Measurements from ENCODE around the gene FSD1. TPM values are rescaled to one million over a fixed set of nuclear protein-coding genes. Genes with fewer than 3 reads are reported as not detected.

FSD1 gene
- total RNA-seq, 1 donor from 2014 or later, result 1.5 TPM

GRCh38 chr19:4324228-4324627, 19.8 kb downstream of the FSD1 start:
- Histone ChIP-seq H3K27me3 (no peaks in the 10 kb centered on the region), H3K4me1 (no peaks in the 10 kb centered on the region), H3K9me3 (no peaks in the 10 kb centered on the region), H3K27ac (no peak overlapping the region), H3K36me3 (no peaks in the 10 kb centered on the region), H3K4me3 (no peak overlapping the region)
- TF ChIP-seq CTCF (IDR thresholded peaks at IDR 0.05), result no peak
- intact Hi-C loops (cut with DNase I), result no loop called here
- DNase-seq (no peak), ATAC-seq (no peak)

DNA sequence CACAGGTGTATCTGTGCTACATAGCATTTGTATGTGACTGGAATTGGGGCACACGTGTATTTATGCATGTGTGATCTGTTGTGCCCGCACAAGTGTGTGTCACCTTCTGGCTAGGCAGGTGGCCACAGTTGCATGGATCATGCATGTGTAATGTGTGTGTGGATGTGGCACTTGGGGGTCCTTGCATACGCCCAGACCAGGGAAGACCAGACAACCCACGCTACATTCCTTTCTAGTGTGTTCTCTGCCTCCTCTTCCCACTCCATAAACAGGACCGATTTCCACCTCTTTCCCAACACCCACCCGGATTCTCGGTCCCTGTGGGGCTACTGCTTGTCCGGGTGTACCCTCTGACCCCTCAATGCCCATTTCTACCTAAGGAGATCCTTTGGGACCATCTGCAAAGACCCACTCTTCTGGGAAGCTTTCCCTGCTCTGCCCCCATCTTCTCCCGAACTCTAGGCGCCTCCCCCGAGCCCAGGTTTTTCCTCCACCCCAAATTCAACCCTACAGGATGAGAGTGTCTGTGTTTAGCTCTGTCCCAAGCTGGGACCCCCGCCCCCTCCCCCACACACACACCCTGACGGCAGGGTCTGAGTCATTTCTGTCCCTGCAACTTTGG, 21.9 kb downstream of the FSD1 start:
- intact Hi-C loops (cut with DNase I), result no loop called here
- no peaks in the 10 kb centered on the region for H3K36me3 ChIP-seq
- H3K9me3 ChIP-seq, result no peaks in the 10 kb centered on the region
- no peaks in the 10 kb centered on the region for H3K4me1 ChIP-seq
- DNase-seq, result no peak
- H3K27ac ChIP-seq, result no peak overlapping the region
- H3K27me3 ChIP-seq, result no peaks in the 10 kb centered on the region
- no peak overlapping the region for H3K4me3 ChIP-seq
- TF ChIP-seq CTCF (IDR thresholded peaks at IDR 0.05), result no peak
- no peak for ATAC-seq

DNA sequence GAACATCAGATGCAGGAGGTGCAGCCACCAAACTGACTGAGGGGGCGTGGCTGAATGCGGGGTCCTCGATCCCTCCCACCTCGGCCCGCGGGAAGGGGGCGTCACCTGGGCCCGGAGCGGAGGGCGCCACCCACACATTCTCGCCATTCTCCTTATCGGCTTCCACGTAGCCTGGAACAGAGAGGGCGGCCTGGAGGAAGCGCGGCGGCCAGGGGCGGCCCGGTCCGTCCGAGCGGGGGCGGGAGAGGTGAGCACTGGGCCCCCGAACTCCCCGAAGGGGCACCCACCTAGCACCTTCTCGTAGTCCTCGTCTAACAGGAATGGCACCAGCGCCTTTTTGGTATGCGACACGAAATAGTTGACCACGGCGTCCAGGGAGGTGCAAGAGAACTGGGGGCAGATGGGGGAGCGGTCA, 22.4 kb downstream of the FSD1 start:
- intact Hi-C loops (cut with DNase I), result no loop called here
- Histone ChIP-seq H3K27me3 (no peaks in the 10 kb centered on the region), H3K9me3 (no peaks in the 10 kb centered on the region), H3K4me3 (no peak overlapping the region), H3K4me1 (no peaks in the 10 kb centered on the region), H3K27ac (no peak overlapping the region), H3K36me3 (no peaks in the 10 kb centered on the region)
- no peak for ATAC-seq
- DNase-seq, result no peak
- no peak for TF ChIP-seq CTCF (IDR thresholded peaks at IDR 0.05)

- DNase-seq, result peak; percentile 84
- no peak for TF ChIP-seq CTCF (IDR thresholded peaks at IDR 0.05)
- ATAC-seq, result peak; percentile 55
- H3K4me3 ChIP-seq, result peak overlapping the region; percentile 39
- H3K27me3 ChIP-seq, result no peaks in the 10 kb centered on the region
- no peaks in the 10 kb centered on the region for H3K36me3 ChIP-seq
- no peaks in the 10 kb centered on the region for H3K9me3 ChIP-seq
- intact Hi-C loops (cut with DNase I), result no loop called here
- H3K4me1 ChIP-seq, result no peaks in the 10 kb centered on the region
- no peak overlapping the region for H3K27ac ChIP-seq
Observed at GRCh38 chr19:4327252-4327876, 23.0 kb downstream of the FSD1 start.

DNA sequence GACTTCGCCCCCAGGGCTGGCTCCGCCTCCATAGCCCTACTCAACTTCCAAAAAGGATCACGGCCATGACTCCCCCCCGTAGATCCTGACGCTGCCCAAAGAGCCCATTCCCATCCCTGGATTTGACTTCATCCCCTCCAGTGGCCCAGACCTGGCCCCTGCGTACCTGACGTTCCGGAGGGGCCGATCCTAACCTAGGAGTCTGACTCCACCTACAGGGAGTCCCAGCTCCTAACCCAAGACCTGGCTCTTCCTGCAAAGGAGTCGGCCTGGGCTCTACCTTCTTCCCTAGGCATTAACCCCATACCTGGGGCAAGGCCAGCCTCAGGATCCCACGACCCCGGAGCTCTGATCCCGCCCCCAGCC, 23.5 kb downstream of the FSD1 start:
- Histone ChIP-seq H3K4me1 (no peaks in the 10 kb centered on the region), H3K36me3 (no peaks in the 10 kb centered on the region), H3K4me3 (peak overlapping the region; percentile 39), H3K27ac (no peak overlapping the region), H3K27me3 (no peaks in the 10 kb centered on the region), H3K9me3 (no peaks in the 10 kb centered on the region)
- ATAC-seq, result peak; percentile 6
- TF ChIP-seq CTCF (IDR thresholded peaks at IDR 0.05), result no peak
- no peak for DNase-seq
- intact Hi-C loops (cut with DNase I), result no loop called here
